ENCODE measurements around the gene AGAP1.

AGAP1 gene

DNA sequence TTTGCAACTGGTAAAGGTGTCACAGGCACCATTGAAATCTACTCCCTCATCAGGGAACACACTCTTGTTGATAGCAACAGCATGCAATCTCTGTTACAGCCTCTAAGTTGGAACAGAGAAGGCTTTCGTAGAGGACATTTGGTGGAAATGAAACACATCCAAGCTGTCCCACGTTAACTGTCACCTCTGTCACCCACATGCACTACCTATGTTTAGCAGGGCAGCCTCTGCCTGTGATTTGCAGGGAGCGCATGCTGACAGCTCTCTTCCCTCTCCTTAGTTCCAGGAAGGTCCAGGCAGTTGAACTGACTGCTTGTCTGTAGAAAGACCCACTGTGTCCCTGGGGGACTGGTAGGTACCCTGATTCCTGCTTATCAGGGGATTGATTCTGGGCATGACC, 367.5 kb downstream of the AGAP1 start:
- Histone ChIP-seq H3K4me1 (ENCODE audit: control insufficient read depth in 1 of 2, insufficient read depth in 2 of 2, low read length in 2 of 2) (no peaks in the 10 kb centered on the region), H3K27ac (ENCODE audit: low read length) (no peak overlapping the region), H3K27me3 (ENCODE audit: low read depth, low read length) (no peaks in the 10 kb centered on the region), H3K9me3 (ENCODE audit: control insufficient read depth in 1 of 2, low read length in 2 of 2) (no peaks in the 10 kb centered on the region), H3K36me3 (ENCODE audit: control insufficient read depth in 1 of 2, insufficient read depth in 2 of 2, low read length in 2 of 2) (no peaks in the 10 kb centered on the region), H3K4me3 (ENCODE audit: low read depth in 1 of 2, low read length in 2 of 2) (no peak overlapping the region)

- Histone ChIP-seq H3K27me3 (ENCODE audit: low read depth, low read length) (no peaks in the 10 kb centered on the region), H3K9me3 (ENCODE audit: control insufficient read depth in 1 of 2, low read length in 2 of 2) (no peaks in the 10 kb centered on the region), H3K4me3 (ENCODE audit: low read depth in 1 of 2, low read length in 2 of 2) (no peak overlapping the region), H3K4me1 (ENCODE audit: control insufficient read depth in 1 of 2, insufficient read depth in 2 of 2, low read length in 2 of 2) (no peaks in the 10 kb centered on the region), H3K27ac (ENCODE audit: low read length) (no peak overlapping the region), H3K36me3 (ENCODE audit: control insufficient read depth in 1 of 2, insufficient read depth in 2 of 2, low read length in 2 of 2) (no peaks in the 10 kb centered on the region)
Observed at GRCh38 chr2:235863414-235863813, 369.6 kb downstream of the AGAP1 start.

- no peaks in the 10 kb centered on the region for H3K36me3 ChIP-seq (ENCODE audit: control insufficient read depth in 1 of 2, insufficient read depth in 2 of 2, low read length in 2 of 2)
- no peaks in the 10 kb centered on the region for H3K27me3 ChIP-seq (ENCODE audit: low read depth, low read length)
- no peaks in the 10 kb centered on the region for H3K4me1 ChIP-seq (ENCODE audit: control insufficient read depth in 1 of 2, insufficient read depth in 2 of 2, low read length in 2 of 2)
- H3K9me3 ChIP-seq (ENCODE audit: control insufficient read depth in 1 of 2, low read length in 2 of 2): no peaks in the 10 kb centered on the region
- no peak overlapping the region for H3K4me3 ChIP-seq (ENCODE audit: low read depth in 1 of 2, low read length in 2 of 2)
- H3K27ac ChIP-seq (ENCODE audit: low read length): no peak overlapping the region
Observed at GRCh38 chr2:235864302-235864701, 370.5 kb downstream of the AGAP1 start.

- no peaks in the 10 kb centered on the region for H3K27me3 ChIP-seq (ENCODE audit: low read depth, low read length)
- no peaks in the 10 kb centered on the region for H3K36me3 ChIP-seq (ENCODE audit: control insufficient read depth in 1 of 2, insufficient read depth in 2 of 2, low read length in 2 of 2)
- no peaks in the 10 kb centered on the region for H3K9me3 ChIP-seq (ENCODE audit: control insufficient read depth in 1 of 2, low read length in 2 of 2)
- H3K4me3 ChIP-seq (ENCODE audit: low read depth in 1 of 2, low read length in 2 of 2): no peak overlapping the region
- no peak overlapping the region for H3K27ac ChIP-seq (ENCODE audit: low read length)
- no peaks in the 10 kb centered on the region for H3K4me1 ChIP-seq (ENCODE audit: control insufficient read depth in 1 of 2, insufficient read depth in 2 of 2, low read length in 2 of 2)
Observed at GRCh38 chr2:235864733-235865515, 371.1 kb downstream of the AGAP1 start.

- H3K36me3 ChIP-seq (ENCODE audit: control insufficient read depth in 1 of 2, insufficient read depth in 2 of 2, low read length in 2 of 2): no peaks in the 10 kb centered on the region
- H3K9me3 ChIP-seq (ENCODE audit: control insufficient read depth in 1 of 2, low read length in 2 of 2): peaks cover 0 to 7% of the 10 kb centered on the region in 2 donors
- H3K4me1 ChIP-seq (ENCODE audit: control insufficient read depth in 1 of 2, insufficient read depth in 2 of 2, low read length in 2 of 2): no peaks in the 10 kb centered on the region
- H3K27me3 ChIP-seq (ENCODE audit: low read depth, low read length): no peaks in the 10 kb centered on the region
- H3K4me3 ChIP-seq (ENCODE audit: low read depth in 1 of 2, low read length in 2 of 2): no peak overlapping the region
- no peak overlapping the region for H3K27ac ChIP-seq (ENCODE audit: low read length)
Observed at GRCh38 chr2:235866373-235866772, 372.5 kb downstream of the AGAP1 start.

DNA sequence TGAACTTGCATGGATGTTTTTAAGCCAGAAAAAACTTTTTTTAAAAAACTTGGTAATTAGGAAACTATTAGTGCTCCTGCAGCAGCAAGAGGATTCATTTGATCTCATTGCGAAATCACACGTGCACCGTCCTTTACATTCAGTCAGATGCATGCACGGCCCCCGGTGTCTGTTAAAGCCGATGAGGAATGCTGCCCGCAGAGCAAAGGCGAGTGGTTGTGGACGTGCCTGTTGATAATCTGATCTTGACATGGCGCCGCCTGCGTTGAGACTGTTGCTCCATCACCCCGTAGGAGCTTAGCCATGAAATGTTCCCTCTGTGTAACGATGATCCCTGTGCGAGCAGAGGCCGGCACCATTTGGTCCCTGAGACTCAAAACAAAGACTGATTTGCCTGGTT, 374.4 kb downstream of the AGAP1 start:
- Histone ChIP-seq H3K27ac (ENCODE audit: low read length) (no peak overlapping the region), H3K9me3 (ENCODE audit: control insufficient read depth in 1 of 2, low read length in 2 of 2) (peaks cover 0 to 7% of the 10 kb centered on the region in 2 donors), H3K36me3 (ENCODE audit: control insufficient read depth in 1 of 2, insufficient read depth in 2 of 2, low read length in 2 of 2) (no peaks in the 10 kb centered on the region), H3K4me1 (ENCODE audit: control insufficient read depth in 1 of 2, insufficient read depth in 2 of 2, low read length in 2 of 2) (no peaks in the 10 kb centered on the region), H3K4me3 (ENCODE audit: low read depth in 1 of 2, low read length in 2 of 2) (no peak overlapping the region), H3K27me3 (ENCODE audit: low read depth, low read length) (no peaks in the 10 kb centered on the region)

GRCh38 chr2:235868645-235869044, 374.8 kb downstream of the AGAP1 start:
- no peaks in the 10 kb centered on the region for H3K27me3 ChIP-seq (ENCODE audit: low read depth, low read length)
- H3K9me3 ChIP-seq (ENCODE audit: control insufficient read depth in 1 of 2, low read length in 2 of 2): peaks cover 0 to 7% of the 10 kb centered on the region in 2 donors
- H3K27ac ChIP-seq (ENCODE audit: low read length): no peak overlapping the region
- H3K4me3 ChIP-seq (ENCODE audit: low read depth in 1 of 2, low read length in 2 of 2): no peak overlapping the region
- H3K4me1 ChIP-seq (ENCODE audit: control insufficient read depth in 1 of 2, insufficient read depth in 2 of 2, low read length in 2 of 2): no peaks in the 10 kb centered on the region
- H3K36me3 ChIP-seq (ENCODE audit: control insufficient read depth in 1 of 2, insufficient read depth in 2 of 2, low read length in 2 of 2): no peaks in the 10 kb centered on the region

- Histone ChIP-seq H3K36me3 (ENCODE audit: control insufficient read depth in 1 of 2, insufficient read depth in 2 of 2, low read length in 2 of 2) (no peaks in the 10 kb centered on the region), H3K4me3 (ENCODE audit: low read depth in 1 of 2, low read length in 2 of 2) (no peak overlapping the region), H3K9me3 (ENCODE audit: control insufficient read depth in 1 of 2, low read length in 2 of 2) (peaks cover 0 to 7% of the 10 kb centered on the region in 2 donors), H3K27ac (ENCODE audit: low read length) (no peak overlapping the region), H3K27me3 (ENCODE audit: low read depth, low read length) (no peaks in the 10 kb centered on the region), H3K4me1 (ENCODE audit: control insufficient read depth in 1 of 2, insufficient read depth in 2 of 2, low read length in 2 of 2) (no peaks in the 10 kb centered on the region)
Observed at GRCh38 chr2:235870515-235870914, 376.7 kb downstream of the AGAP1 start.

DNA sequence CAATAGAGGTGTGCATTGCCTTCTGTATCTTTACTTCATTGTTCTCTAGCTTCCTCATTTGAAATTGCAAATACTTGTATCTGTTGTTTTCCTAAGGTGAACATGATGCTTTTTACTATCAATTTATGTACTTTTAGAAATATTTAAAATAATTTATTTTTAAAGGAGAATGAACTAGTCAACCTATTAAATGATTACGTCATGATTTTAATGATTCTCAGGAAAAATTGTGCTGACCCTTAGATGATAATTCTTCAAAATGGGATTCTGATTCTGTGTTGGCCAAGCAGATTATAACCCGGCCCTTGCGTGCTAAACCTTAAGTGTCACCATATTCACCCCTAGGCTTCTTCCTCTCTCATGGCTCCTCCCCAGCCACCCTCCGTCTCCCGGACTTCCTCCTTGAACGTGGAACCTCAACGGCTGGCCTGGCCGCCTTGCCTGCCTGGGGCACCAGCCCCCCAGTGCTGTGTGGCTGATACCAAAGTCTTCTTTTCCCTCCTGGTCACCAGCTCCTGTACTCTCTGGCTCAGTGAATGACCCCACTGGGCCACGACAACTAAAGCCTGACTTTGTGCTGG, 382.3 kb downstream of the AGAP1 start:
- H3K27me3 ChIP-seq (ENCODE audit: low read depth, low read length): no peaks in the 10 kb centered on the region
- no peaks in the 10 kb centered on the region for H3K4me1 ChIP-seq (ENCODE audit: control insufficient read depth in 1 of 2, insufficient read depth in 2 of 2, low read length in 2 of 2)
- H3K9me3 ChIP-seq (ENCODE audit: control insufficient read depth in 1 of 2, low read length in 2 of 2): no peaks in the 10 kb centered on the region
- H3K27ac ChIP-seq (ENCODE audit: low read length): no peak overlapping the region
- no peak overlapping the region for H3K4me3 ChIP-seq (ENCODE audit: low read depth in 1 of 2, low read length in 2 of 2)
- no peaks in the 10 kb centered on the region for H3K36me3 ChIP-seq (ENCODE audit: control insufficient read depth in 1 of 2, insufficient read depth in 2 of 2, low read length in 2 of 2)

- no peaks in the 10 kb centered on the region for H3K27me3 ChIP-seq (ENCODE audit: low read depth, low read length)
- no peaks in the 10 kb centered on the region for H3K4me1 ChIP-seq (ENCODE audit: control insufficient read depth in 1 of 2, insufficient read depth in 2 of 2, low read length in 2 of 2)
- peaks cover 0 to 3% of the 10 kb centered on the region in 2 donors for H3K36me3 ChIP-seq (ENCODE audit: control insufficient read depth in 1 of 2, insufficient read depth in 2 of 2, low read length in 2 of 2)
- no peaks in the 10 kb centered on the region for H3K9me3 ChIP-seq (ENCODE audit: control insufficient read depth in 1 of 2, low read length in 2 of 2)
- no peak overlapping the region for H3K27ac ChIP-seq (ENCODE audit: low read length)
- H3K4me3 ChIP-seq (ENCODE audit: low read depth in 1 of 2, low read length in 2 of 2): no peak overlapping the region
Observed at GRCh38 chr2:235877275-235877802, 383.5 kb downstream of the AGAP1 start.

- H3K4me3 ChIP-seq (ENCODE audit: low read depth in 1 of 2, low read length in 2 of 2): no peak overlapping the region
- H3K9me3 ChIP-seq (ENCODE audit: control insufficient read depth in 1 of 2, low read length in 2 of 2): no peaks in the 10 kb centered on the region
Observed at GRCh38 chr2:235879116-235879515, 385.3 kb downstream of the AGAP1 start.

More at GRCh38 chr2:235879116-235879515, 385.3 kb downstream of the AGAP1 start:
- Histone ChIP-seq H3K27ac (ENCODE audit: low read length) (no peak overlapping the region), H3K4me1 (ENCODE audit: control insufficient read depth in 1 of 2, insufficient read depth in 2 of 2, low read length in 2 of 2) (no peaks in the 10 kb centered on the region), H3K36me3 (ENCODE audit: control insufficient read depth in 1 of 2, insufficient read depth in 2 of 2, low read length in 2 of 2) (peaks cover 0 to 3% of the 10 kb centered on the region in 2 donors), H3K27me3 (ENCODE audit: low read depth, low read length) (no peaks in the 10 kb centered on the region)

All from muscle layer of duodenum (tissue), 2 donors.